GM18505 (cell line): ENCODE measurements around the gene ASH1L.
"Not testable (repeated sequence)": the region's sequence is repeated elsewhere in the genome, so short reads cannot be mapped to it uniquely, and the experiment has no call there.

Source experiments
- ATAC-seq: cut with Tn5 transposase; IDR thresholded peaks from one replicate; pipeline ENCODE4 v1.9.1; 2021; ENCODE audit not compliant: unreplicated experiment
- POLR2A ChIP-seq: IDR thresholded peaks from 4 replicates; pipeline ENCODE4 v1.6.1; 2011; ENCODE audit warnings: borderline replicate concordance; ENCODE audit not compliant: insufficient read depth, insufficient read length; ENCODE audit errors: extremely low read depth

The ASH1L gene

DNA sequence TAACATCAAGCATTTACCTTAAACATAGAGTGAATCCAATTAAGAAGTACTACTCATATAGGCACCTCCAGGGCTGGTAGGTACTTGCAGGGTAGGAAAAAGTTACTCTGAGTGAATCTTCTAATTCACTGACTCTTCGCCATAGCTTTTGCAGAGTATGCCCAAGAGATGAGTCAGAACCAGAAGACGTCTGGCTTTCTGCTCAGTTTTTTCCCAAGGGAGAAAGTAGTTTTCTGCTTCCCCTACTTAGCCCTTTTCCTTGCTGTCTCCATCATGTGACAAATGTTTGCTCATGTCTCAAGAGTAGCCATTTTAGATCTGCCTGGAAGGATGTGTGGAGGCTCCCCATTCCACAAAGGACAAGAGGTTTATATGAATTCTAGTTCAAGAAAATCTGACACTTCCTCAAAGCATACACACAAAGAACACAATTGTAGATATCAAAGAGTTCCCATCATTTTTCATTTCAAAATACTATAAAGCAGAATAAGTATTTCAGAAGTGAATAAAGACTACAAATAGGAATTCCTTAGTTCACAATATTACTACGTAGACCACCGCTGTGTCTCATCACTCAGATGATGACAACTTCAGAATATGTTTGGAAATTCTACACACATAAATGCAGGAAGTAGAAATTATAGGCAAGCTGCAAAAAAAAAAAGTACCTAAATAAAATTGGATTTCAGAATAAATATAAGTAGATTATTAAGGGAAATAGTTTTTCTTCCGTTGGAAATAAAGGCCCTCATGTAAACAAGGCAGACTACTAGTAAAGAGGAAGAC lies 98.5 kb downstream of the ASH1L start:
- no peak for ATAC-seq
- no peak for TF ChIP-seq POLR2A

DNA sequence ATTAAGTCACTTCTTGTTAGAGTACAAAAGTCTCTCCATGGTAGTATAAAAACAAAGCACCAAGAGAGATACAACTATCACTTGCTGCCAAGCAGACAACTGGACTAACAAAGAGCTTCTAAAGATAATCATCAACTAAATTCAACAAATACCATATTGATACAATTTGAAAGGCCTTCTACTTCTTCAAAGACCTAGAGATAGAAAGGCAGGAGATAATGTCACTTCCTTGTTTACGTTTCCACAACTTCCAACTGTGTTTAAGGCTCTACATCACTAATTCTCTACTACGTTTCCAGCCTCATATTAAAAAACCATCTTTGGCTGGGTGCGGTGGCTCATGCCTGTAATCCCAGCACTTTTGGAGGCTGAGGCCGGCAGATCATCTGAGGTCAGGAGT lies 104.5 kb downstream of the ASH1L start:
- no peak for ATAC-seq
- no peak for TF ChIP-seq POLR2A

DNA sequence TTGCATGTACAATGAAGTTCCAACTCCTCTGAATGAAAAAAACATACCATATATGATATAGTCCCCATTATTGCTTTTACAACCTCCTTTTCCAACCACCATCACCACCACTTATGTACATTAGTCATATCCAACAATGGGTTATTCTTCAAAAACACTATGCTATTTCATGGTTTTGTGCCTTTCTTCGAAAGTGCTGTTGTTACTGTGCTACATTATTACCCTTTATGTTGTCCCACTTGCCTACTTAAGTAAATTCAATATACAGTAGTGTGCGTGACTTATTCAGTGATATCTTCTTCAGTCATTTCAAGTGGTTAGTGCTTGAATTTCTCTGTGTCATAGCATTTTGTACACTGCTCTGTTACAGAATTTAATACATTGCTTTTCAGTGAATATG lies 105.3 kb downstream of the ASH1L start:
- TF ChIP-seq POLR2A, result no peak
- no peak for ATAC-seq

DNA sequence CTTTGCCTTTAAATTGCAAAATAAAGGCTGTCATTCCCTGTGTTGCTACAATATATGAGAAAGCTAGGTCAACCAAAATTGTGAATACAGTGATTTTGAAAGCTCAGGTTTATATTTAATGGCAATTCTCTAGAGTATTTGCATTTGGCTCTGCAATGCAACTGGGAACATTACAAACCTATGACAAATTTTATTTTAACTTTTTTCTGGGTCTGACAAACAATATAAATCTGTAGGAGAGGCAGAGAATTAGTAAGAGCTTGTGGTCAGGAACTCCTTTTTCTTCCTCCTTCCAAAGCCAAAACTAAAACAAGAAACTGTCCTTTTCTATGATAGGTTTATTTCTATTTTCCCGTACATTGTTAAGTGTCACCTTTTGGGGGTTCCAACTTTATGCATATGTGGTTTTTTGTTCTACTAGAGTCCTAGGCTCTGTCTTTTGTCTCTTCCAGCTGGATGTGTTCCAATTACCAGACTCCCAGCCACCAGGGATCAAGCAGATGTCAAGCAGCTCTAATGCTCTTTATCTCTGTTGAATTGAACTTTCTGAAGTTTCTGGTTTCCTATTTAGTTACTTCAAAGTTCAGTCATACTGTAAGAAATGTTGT lies 106.9 kb downstream of the ASH1L start:
- TF ChIP-seq POLR2A, result no peak
- no peak for ATAC-seq

DNA sequence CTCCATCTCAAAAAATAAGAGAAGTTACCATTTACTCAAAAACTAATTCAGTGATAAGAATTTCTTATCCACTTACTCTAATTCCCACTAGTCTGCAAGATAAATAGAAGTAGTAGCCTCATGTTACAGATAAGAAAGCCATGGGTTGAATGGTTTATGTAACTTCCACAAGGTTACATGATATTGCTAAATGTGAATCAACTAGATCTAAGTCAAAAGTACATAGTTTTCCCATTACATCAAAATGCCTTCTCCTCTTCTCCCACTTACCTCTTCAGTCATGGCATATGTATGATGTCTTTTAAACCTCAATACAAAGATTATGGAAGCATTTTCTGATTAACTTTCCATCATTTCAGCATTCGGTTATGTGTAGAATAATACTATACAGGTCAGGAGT lies 108.5 kb downstream of the ASH1L start:
- no peak for TF ChIP-seq POLR2A
- ATAC-seq, result no peak

DNA sequence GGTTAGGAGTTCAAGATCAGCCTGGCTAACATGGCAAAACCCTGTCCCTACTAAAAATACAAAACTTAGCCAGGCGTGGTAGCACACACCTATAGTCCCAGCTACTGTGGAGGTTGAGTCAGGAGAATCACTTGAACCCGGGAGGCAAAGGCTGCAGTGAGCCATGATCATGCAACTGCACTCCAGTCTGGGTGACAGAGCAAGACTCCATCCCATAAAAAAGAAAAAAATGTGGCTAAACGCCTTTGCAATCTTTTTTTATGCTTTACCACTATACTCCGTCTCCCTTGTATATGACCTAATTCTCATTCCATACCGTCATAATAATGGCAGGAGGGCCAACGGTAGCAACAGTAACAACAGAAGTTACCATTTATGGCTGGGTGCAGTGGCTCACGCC lies 109.5 kb downstream of the ASH1L start:
- no peak for TF ChIP-seq POLR2A
- no peak for ATAC-seq

DNA sequence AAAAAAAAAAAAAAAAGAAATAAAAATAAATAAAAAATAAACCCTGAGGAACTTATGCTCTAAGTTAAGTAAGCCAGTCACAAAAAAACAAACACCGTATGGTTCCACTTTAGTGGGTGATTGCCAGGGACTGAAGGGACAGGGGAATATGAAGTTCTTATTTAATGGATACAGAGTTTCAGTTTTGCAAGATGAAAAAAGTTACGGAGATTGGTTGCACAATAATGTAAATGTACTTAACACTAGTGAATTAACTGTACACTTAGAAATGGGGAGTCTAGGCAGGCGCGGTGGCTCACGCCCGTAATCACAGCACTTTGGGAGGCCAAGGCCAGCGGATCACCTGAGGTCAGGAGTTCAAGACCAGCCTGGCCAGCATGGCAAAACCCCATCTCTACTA lies 111.4 kb downstream of the ASH1L start:
- no peak for ATAC-seq
- TF ChIP-seq POLR2A, result no peak

DNA sequence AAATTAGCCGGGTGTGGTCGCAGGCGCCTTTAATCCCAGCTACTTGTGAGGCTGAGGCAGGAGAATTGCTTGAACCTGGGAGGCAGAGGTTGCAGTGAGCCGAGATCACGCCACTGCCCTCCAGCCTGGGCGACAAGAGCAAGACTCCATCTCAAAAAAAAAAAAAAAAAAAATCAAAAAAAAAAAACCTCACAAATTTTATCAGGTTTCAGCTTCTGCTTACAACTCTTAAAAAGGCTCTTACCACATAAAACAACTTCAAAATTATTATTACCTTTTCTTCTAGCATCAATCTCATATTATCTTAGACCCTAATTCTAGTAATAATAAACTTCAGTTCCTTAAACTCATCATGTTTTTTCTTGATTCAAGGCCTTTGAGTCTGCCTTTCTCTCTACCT lies 120.2 kb downstream of the ASH1L start:
- ATAC-seq, result not testable (repeated sequence)

DNA sequence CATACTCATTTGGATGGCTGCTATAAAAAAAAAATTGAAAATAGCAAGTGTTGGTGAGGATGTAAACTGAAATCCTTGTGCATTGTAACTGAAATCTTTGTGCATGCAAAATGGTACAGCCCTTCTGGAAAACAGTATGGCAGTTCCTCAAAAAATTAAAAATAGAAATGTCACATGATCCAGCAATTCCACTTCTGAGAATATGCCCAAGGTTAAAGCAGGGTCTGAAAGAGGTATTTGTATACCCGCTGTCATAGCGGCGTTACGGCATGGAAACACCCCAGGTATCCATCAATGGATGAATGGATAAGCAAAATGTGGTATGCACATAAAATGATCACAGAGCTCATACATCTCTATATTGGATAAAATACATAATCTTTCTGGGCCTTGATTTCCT lies 125.2 kb downstream of the ASH1L start:
- no peak for ATAC-seq
- no peak for TF ChIP-seq POLR2A

DNA sequence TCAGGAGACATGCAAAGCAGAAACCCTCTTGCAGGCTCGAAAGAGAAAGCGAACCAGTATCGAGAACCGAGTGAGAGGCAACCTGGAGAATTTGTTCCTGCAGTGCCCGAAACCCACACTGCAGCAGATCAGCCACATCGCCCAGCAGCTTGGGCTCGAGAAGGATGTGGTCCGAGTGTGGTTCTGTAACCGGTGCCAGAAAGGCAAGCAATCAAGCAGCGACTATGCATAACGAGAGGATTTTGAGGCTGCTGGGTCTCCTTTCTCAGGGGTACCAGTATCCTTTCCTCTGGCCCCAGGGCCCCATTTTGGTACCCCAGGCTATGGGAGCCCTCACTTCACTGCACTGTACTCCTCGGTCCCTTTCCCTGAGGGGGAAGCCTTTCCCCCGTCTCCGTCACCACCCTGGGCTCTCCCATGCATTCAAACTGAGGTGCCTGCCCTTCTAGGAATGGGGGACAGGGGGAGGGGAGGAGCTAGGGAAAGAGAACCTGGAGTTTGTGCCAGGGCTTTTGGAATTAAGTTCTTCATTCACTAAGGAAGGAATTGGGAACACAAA lies 128.7 kb downstream of the ASH1L start:
- not testable (repeated sequence) for ATAC-seq

DNA sequence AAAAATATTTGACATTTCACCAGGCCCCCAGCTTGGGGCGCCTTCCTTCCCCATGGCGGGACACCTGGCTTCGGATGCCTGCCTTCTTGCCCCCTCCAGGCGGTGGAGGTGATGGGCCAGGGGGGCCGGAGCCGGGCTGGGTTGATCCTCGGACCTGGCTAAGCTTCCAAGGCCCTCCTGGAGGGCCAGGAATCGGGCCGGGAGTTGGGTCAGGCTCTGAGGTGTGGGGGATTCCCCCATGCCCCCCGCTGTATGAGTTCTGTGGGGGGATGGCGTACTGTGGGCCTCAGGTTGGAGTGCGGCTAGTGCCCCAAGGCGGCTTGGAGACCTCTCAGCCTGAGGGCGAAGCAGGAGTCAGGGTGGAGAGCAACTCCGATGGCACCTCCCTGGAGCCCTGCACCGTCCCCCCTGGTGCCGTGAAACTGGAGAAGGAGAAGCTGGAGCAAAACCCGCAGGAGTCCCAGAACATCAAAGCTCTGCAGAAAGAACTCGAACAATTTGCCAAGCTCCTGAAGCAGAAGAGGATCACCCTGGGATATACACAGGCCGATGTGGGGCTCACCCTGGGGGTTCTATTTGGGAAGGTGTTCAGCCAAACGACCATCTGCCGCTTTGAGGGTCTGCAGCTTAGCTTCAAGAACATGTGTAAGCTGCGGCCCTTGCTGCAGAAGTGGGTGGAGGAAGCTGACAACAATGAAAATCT lies 129.3 kb downstream of the ASH1L start:
- not testable (repeated sequence) for ATAC-seq

DNA sequence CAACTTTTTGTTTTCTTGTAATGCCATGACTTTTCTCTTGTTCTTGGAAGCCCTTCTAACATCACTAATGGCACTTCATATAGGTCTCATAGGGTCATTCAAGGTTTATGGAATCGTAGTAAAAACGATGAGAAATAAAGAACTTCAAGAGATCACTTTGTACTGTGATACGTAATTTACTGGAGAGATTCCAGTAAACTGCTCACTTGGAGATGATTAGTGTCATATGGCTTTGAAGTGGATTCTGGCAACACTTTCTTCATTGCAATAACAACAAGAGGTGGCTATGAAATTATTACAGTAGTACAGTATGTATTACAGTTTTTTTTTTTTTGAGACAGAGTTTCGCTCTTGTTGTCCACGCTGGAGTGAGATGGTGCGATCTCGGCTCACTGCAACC lies 138.5 kb downstream of the ASH1L start:
- no peak for ATAC-seq
- no peak for TF ChIP-seq POLR2A

DNA sequence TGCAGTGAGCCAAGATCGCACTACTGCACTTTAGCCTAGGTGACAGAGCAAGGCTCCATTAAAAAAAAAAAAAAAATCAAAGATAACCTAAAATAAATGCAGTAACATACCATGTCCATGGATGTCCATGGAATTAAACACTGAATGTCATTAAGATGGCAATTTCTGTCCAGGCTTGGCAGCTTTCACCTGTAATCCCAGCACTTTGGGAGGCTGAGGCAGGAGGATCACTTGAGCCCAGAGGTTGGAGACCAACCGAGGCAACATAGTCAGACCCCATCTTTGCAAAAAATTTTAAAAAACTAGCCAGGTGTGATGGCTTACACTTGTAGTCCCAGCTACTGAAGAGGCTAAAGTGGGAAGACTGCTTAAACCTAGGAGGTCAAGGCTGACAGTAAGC lies 141.8 kb downstream of the ASH1L start:
- ATAC-seq, result no peak
- no peak for TF ChIP-seq POLR2A

DNA sequence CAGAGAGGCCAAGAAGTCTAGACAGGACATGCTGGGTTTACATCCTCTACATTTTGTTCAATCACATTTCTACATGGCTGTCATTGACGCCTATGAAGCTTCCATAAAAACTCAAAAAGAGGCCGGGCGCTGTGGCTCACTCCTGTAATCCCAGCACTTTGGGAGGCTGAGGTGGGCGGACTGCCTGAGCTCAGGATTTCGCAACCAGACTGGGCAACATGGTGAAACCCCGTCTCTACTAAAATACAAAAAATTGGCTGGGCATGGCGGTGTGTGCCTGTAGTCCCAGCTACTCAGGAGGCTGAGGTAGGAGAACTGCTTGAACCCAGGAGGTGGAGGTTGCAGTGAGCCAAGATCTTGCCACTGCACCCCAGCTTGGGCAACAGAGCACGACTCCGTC lies 150.8 kb downstream of the ASH1L start:
- not testable (repeated sequence) for ATAC-seq
